ENCODE measurements around the gene NT5DC4.

DNA sequence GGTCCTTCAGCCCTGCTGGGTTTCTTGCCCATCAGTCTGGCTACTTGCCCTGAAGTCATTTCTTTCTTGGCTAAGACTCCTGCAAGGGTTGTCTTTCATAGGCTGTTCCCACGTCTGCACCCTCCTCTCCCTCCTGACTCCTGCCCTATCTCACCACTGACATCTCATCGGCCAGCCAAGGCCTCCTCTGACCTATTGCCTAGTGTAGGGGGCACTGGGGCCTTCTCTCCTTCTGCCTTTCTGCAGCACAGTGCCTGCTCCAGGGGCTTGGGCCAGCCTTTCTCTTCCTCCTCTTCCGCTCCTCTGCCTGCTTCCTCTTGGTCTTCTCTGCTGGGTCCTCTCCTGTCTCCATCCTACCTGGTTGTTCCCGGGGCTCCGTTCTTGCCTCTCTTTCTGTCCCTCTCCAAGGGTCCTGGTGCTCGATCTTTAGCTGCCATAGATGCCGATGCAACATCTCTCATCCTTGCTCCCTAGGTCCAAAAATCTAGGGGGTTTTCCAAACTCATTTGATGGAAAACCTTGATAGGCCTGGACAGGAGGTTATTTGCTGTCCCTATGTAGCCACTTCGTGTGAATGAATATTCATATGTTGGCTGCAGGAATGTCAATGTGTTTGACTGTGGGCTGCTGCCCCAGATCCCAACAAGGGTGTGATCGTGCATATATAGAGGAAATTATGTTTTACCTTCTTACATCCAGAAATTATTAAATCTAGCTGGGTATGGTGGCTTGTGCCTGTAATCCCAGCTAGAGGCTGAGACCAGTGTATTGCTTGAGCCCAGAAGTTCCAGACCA lies 9.7 kb upstream of the NT5DC4 start:
- TF ChIP-seq, protein P1, sequence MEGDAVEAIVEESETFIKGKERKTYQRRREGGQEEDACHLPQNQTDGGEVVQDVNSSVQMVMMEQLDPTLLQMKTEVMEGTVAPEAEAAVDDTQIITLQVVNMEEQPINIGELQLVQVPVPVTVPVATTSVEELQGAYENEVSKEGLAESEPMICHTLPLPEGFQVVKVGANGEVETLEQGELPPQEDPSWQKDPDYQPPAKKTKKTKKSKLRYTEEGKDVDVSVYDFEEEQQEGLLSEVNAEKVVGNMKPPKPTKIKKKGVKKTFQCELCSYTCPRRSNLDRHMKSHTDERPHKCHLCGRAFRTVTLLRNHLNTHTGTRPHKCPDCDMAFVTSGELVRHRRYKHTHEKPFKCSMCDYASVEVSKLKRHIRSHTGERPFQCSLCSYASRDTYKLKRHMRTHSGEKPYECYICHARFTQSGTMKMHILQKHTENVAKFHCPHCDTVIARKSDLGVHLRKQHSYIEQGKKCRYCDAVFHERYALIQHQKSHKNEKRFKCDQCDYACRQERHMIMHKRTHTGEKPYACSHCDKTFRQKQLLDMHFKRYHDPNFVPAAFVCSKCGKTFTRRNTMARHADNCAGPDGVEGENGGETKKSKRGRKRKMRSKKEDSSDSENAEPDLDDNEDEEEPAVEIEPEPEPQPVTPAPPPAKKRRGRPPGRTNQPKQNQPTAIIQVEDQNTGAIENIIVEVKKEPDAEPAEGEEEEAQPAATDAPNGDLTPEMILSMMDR (conservative IDR thresholded peaks at IDR 0.05; ENCODE audit: low read depth, low read length) = no peak
- TF ChIP-seq EZH2 (IDR thresholded peaks at IDR 0.05; ENCODE audit: borderline replicate concordance, low read depth, low read length, poor library complexity, severe bottlenecking) = no peak
